ENCODE measurements around the gene CHMP4A.
"Not testable (repeated sequence)": the region's sequence is repeated elsewhere in the genome, so short reads cannot be mapped to it uniquely, and the experiment has no call there.

Gene CHMP4A

GRCh38 chr14:24226473-24226872, 13.2 kb upstream of the CHMP4A start:
- DNase-seq (ENCODE audit: low read depth in 3 of 3, low spot score in 1 of 3): no peak

- no peak for DNase-seq (ENCODE audit: low read depth in 3 of 3, low spot score in 1 of 3)
Observed at GRCh38 chr14:24224618-24225071, 11.4 kb upstream of the CHMP4A start.

GRCh38 chr14:24222987-24223386, 9.7 kb upstream of the CHMP4A start:
- not testable (repeated sequence) for DNase-seq (ENCODE audit: low read depth in 3 of 3, low spot score in 1 of 3)

GRCh38 chr14:24219521-24219920, 6.2 kb upstream of the CHMP4A start:
- no peak for DNase-seq (ENCODE audit: low read depth in 3 of 3, low spot score in 1 of 3)

GRCh38 chr14:24219080-24219479, 5.8 kb upstream of the CHMP4A start:
- DNase-seq (ENCODE audit: low read depth in 3 of 3, low spot score in 1 of 3): no peak

GRCh38 chr14:24216876-24217275, 3.6 kb upstream of the CHMP4A start:
- not testable (repeated sequence) for DNase-seq (ENCODE audit: low read depth in 3 of 3, low spot score in 1 of 3)

GRCh38 chr14:24216345-24216699, 3.0 kb upstream of the CHMP4A start:
- DNase-seq (ENCODE audit: low read depth in 3 of 3, low spot score in 1 of 3): no peak

- peak; percentile 66 to 72 (median 71) for DNase-seq (ENCODE audit: low read depth in 3 of 3, low spot score in 1 of 3)
Observed at GRCh38 chr14:24215495-24216344, 2.4 kb upstream of the CHMP4A start, which contains the start of gene MDP1. Gene MDP1, minus strand, starts transcription at chr14:24216066. Its CDS starts 111 bp downstream, at chr14:24215955.

- DNase-seq (ENCODE audit: low read depth in 3 of 3, low spot score in 1 of 3): no peak
Observed at GRCh38 chr14:24213866-24214662, 776 bp upstream of the CHMP4A start.

- no peak for DNase-seq (ENCODE audit: low read depth in 3 of 3, low spot score in 1 of 3)
Observed at GRCh38 chr14:24211311-24211710, 2.0 kb downstream of the CHMP4A start.

- DNase-seq (ENCODE audit: low read depth in 3 of 3, low spot score in 1 of 3): no peak
Observed at GRCh38 chr14:24207625-24208024, 5.7 kb downstream of the CHMP4A start.

GRCh38 chr14:24207104-24207551, 6.2 kb downstream of the CHMP4A start:
- no peak for DNase-seq (ENCODE audit: low read depth in 3 of 3, low spot score in 1 of 3)

- DNase-seq (ENCODE audit: low read depth in 3 of 3, low spot score in 1 of 3): no peak
Observed at GRCh38 chr14:24206260-24207103, 6.8 kb downstream of the CHMP4A start.

GRCh38 chr14:24204163-24205146, 8.8 kb downstream of the CHMP4A start:
- no peak for DNase-seq (ENCODE audit: low read depth in 3 of 3, low spot score in 1 of 3)

- DNase-seq (ENCODE audit: low read depth in 3 of 3, low spot score in 1 of 3): not testable (repeated sequence)
Observed at GRCh38 chr14:24203249-24203886, 9.9 kb downstream of the CHMP4A start.

- not testable (repeated sequence) for DNase-seq (ENCODE audit: low read depth in 3 of 3, low spot score in 1 of 3)
Observed at GRCh38 chr14:24202538-24202937, 10.8 kb downstream of the CHMP4A start.

- DNase-seq (ENCODE audit: low read depth in 3 of 3, low spot score in 1 of 3): no peak
Observed at GRCh38 chr14:24198814-24199524, 14.3 kb downstream of the CHMP4A start.

GRCh38 chr14:24197056-24197450, 16.2 kb downstream of the CHMP4A start:
- no peak for DNase-seq (ENCODE audit: low read depth in 3 of 3, low spot score in 1 of 3)
